Measurements from ENCODE around the gene TRHDE.

Gene TRHDE

DNA sequence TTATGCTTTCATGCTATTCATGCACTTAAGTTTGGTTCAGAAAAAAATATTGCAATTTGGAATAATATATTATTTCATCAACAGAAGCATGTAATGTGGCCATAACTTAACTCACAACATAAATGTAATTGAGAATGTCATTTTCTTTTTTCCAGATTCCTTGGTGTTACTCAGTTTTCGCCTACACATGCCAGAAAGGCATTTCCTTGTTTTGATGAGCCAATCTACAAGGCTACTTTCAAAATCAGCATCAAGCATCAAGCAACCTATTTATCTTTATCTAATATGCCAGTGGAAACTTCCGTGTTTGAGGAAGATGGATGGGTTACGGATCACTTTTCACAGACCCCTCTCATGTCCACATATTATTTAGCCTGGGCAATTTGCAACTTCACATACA, 14.4 kb downstream of the TRHDE start (continued):
- no peak for TF ChIP-seq TCF4 (CRISPR knock-in tag; IDR thresholded peaks at IDR 0.05; ENCODE audit: borderline replicate concordance)

DNA sequence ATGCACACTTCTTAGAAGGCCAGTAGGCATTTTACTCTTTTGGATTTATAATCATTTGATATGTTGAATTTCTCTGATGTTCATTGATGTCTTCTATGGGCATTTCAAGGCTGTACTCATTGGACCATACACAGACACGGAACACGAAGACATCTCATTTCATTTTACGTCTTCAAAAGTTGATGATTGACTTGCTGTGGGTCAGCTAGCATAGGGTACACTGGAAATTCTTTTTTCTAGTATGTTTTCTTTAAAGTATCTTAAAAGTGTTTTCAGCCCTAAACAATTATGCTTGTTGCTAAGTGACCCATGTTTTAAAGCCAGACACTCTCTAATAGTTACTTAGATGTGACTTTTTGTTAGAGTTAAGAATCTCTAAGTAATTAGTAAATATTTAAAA, 16.3 kb downstream of the TRHDE start:
- no peak for ATAC-seq
- TF ChIP-seq ZFP30 (CRISPR knock-in tag; IDR thresholded peaks at IDR 0.05): no peak
- TF ChIP-seq, protein P1, sequence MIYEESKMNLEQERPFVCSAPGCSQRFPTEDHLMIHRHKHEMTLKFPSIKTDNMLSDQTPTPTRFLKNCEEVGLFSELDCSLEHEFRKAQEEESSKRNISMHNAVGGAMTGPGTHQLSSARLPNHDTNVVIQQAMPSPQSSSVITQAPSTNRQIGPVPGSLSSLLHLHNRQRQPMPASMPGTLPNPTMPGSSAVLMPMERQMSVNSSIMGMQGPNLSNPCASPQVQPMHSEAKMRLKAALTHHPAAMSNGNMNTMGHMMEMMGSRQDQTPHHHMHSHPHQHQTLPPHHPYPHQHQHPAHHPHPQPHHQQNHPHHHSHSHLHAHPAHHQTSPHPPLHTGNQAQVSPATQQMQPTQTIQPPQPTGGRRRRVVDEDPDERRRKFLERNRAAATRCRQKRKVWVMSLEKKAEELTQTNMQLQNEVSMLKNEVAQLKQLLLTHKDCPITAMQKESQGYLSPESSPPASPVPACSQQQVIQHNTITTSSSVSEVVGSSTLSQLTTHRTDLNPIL (CRISPR knock-in tag; IDR thresholded peaks at IDR 0.05; ENCODE audit: low read depth): no peak
- TF ChIP-seq TCF4 (CRISPR knock-in tag; IDR thresholded peaks at IDR 0.05; ENCODE audit: borderline replicate concordance): no peak
- TF ChIP-seq ARNTL (CRISPR knock-in tag; IDR thresholded peaks at IDR 0.05; ENCODE audit: borderline replicate concordance, low read depth): no peak
- TF ChIP-seq, protein P2, sequence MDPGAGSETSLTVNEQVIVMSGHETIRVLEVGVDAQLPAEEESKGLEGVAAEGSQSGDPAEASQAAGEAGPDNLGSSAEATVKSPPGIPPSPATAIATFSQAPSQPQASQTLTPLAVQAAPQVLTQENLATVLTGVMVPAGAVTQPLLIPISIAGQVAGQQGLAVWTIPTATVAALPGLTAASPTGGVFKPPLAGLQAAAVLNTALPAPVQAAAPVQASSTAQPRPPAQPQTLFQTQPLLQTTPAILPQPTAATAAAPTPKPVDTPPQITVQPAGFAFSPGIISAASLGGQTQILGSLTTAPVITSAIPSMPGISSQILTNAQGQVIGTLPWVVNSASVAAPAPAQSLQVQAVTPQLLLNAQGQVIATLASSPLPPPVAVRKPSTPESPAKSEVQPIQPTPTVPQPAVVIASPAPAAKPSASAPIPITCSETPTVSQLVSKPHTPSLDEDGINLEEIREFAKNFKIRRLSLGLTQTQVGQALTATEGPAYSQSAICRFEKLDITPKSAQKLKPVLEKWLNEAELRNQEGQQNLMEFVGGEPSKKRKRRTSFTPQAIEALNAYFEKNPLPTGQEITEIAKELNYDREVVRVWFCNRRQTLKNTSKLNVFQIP (CRISPR knock-in tag; IDR thresholded peaks at IDR 0.05; ENCODE audit: borderline replicate concordance, low read depth): no peak
- TF ChIP-seq, protein P3, sequence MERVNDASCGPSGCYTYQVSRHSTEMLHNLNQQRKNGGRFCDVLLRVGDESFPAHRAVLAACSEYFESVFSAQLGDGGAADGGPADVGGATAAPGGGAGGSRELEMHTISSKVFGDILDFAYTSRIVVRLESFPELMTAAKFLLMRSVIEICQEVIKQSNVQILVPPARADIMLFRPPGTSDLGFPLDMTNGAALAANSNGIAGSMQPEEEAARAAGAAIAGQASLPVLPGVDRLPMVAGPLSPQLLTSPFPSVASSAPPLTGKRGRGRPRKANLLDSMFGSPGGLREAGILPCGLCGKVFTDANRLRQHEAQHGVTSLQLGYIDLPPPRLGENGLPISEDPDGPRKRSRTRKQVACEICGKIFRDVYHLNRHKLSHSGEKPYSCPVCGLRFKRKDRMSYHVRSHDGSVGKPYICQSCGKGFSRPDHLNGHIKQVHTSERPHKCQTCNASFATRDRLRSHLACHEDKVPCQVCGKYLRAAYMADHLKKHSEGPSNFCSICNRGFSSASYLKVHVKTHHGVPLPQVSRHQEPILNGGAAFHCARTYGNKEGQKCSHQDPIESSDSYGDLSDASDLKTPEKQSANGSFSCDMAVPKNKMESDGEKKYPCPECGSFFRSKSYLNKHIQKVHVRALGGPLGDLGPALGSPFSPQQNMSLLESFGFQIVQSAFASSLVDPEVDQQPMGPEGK (CRISPR knock-in tag; IDR thresholded peaks at IDR 0.05; ENCODE audit: borderline replicate concordance): no peak
- no peak for TF ChIP-seq CSDC2 (CRISPR knock-in tag; IDR thresholded peaks at IDR 0.05)
- no peak for TF ChIP-seq ZNF8 (CRISPR knock-in tag; IDR thresholded peaks at IDR 0.05)
- no peak for TF ChIP-seq ZFP3 (CRISPR knock-in tag; IDR thresholded peaks at IDR 0.05)
- TF ChIP-seq TOX (CRISPR knock-in tag; IDR thresholded peaks at IDR 0.05; ENCODE audit: borderline replicate concordance): no peak
- no peak for TF ChIP-seq GLIS3 (CRISPR knock-in tag; IDR thresholded peaks at IDR 0.05)
- no peak for TF ChIP-seq ZC3H10 (CRISPR knock-in tag; IDR thresholded peaks at IDR 0.05)
- TF ChIP-seq ESRRG (CRISPR knock-in tag; IDR thresholded peaks at IDR 0.05): no peak
- no peak for TF ChIP-seq BACH2 (CRISPR knock-in tag; IDR thresholded peaks at IDR 0.05; ENCODE audit: borderline replicate concordance)
- TF ChIP-seq, protein P4, sequence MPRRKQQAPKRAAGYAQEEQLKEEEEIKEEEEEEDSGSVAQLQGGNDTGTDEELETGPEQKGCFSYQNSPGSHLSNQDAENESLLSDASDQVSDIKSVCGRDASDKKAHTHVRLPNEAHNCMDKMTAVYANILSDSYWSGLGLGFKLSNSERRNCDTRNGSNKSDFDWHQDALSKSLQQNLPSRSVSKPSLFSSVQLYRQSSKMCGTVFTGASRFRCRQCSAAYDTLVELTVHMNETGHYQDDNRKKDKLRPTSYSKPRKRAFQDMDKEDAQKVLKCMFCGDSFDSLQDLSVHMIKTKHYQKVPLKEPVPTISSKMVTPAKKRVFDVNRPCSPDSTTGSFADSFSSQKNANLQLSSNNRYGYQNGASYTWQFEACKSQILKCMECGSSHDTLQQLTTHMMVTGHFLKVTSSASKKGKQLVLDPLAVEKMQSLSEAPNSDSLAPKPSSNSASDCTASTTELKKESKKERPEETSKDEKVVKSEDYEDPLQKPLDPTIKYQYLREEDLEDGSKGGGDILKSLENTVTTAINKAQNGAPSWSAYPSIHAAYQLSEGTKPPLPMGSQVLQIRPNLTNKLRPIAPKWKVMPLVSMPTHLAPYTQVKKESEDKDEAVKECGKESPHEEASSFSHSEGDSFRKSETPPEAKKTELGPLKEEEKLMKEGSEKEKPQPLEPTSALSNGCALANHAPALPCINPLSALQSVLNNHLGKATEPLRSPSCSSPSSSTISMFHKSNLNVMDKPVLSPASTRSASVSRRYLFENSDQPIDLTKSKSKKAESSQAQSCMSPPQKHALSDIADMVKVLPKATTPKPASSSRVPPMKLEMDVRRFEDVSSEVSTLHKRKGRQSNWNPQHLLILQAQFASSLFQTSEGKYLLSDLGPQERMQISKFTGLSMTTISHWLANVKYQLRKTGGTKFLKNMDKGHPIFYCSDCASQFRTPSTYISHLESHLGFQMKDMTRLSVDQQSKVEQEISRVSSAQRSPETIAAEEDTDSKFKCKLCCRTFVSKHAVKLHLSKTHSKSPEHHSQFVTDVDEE (CRISPR knock-in tag; IDR thresholded peaks at IDR 0.05): no peak
- TF ChIP-seq ISL1 (CRISPR knock-in tag; IDR thresholded peaks at IDR 0.05): no peak
- TF ChIP-seq OSR1 (CRISPR knock-in tag; IDR thresholded peaks at IDR 0.05): no peak

DNA sequence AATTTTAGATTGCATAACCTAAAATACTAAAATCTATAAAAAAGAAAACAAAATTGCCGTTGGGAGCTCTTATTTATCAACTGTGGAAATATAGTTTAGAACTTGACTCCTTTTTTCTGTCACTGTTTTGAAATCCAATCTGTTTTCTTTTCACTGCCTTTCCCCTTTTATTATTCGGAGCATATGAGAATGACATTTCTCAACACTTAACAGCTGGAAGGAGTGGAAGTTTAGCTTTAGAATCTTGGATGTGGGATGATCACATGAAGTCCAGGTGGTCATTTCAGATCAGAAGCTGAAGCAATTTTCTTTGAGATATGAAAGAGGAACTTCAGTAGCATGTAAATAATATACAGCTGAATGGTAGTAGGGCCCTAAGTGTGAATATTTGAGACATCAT, 16.7 kb downstream of the TRHDE start:
- no peak for ATAC-seq
- TF ChIP-seq, protein P1 (CRISPR knock-in tag; IDR thresholded peaks at IDR 0.05; ENCODE audit: low read depth): no peak
- TF ChIP-seq SNAI2 (CRISPR knock-in tag; IDR thresholded peaks at IDR 0.05) (no peak), TCF4 (CRISPR knock-in tag; IDR thresholded peaks at IDR 0.05; ENCODE audit: borderline replicate concordance) (no peak), ARNTL (CRISPR knock-in tag; IDR thresholded peaks at IDR 0.05; ENCODE audit: borderline replicate concordance, low read depth) (no peak), ZNF70 (CRISPR knock-in tag; IDR thresholded peaks at IDR 0.05) (no peak), ZNF565 (CRISPR knock-in tag; conservative IDR thresholded peaks at IDR 0.05; ENCODE audit: low read depth) (no peak), PPARA (CRISPR knock-in tag; IDR thresholded peaks at IDR 0.05; ENCODE audit: borderline replicate concordance) (no peak)

DNA sequence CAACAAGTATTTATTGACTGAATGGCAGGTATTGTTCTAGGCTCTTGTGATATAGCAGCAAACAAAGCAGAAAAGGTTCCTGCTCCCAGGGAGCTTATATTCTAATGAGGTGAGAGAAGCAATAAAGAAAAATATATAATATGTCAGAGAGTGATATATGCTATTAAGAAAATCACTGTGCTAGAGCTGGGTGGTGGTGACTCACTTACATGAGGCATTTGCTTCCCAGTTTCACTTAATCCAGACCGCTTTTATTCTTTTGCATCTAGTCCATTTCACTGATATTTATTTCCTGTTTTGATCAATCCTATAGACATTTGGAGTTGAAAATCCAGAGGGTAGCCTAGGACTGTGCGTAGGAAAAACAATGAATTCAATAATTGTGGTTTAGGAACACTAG, 17.5 kb downstream of the TRHDE start:
- TF ChIP-seq ESRRG (CRISPR knock-in tag; IDR thresholded peaks at IDR 0.05) (no peak), ZNF70 (CRISPR knock-in tag; IDR thresholded peaks at IDR 0.05) (no peak), BACH2 (CRISPR knock-in tag; IDR thresholded peaks at IDR 0.05; ENCODE audit: borderline replicate concordance) (no peak), ZC3H10 (CRISPR knock-in tag; IDR thresholded peaks at IDR 0.05) (no peak), RARB (CRISPR knock-in tag; IDR thresholded peaks at IDR 0.05) (no peak), ISL1 (CRISPR knock-in tag; IDR thresholded peaks at IDR 0.05) (no peak), ZNF565 (CRISPR knock-in tag; conservative IDR thresholded peaks at IDR 0.05; ENCODE audit: low read depth) (no peak), ARNTL (CRISPR knock-in tag; IDR thresholded peaks at IDR 0.05; ENCODE audit: borderline replicate concordance, low read depth) (no peak), GLIS3 (CRISPR knock-in tag; IDR thresholded peaks at IDR 0.05) (no peak), SNAI2 (CRISPR knock-in tag; IDR thresholded peaks at IDR 0.05) (no peak)
- TF ChIP-seq, protein P2 (CRISPR knock-in tag; IDR thresholded peaks at IDR 0.05; ENCODE audit: borderline replicate concordance, low read depth): no peak
- TF ChIP-seq, protein P4 (CRISPR knock-in tag; IDR thresholded peaks at IDR 0.05): no peak
- ATAC-seq: no peak
